Activated gamma-delta T cell treated with anti-CD3 and anti-CD28 coated beads, Interleukin-2, amount 50 U/mL, for 16 hours (primary cell): ENCODE data around the gene KLHL2.

Source experiments
- DNase-seq: peaks from one replicate; pipeline ENCODE4 v3.0.0-alpha.2; 2020; ENCODE audit warnings: low read depth

The KLHL2 gene

DNA sequence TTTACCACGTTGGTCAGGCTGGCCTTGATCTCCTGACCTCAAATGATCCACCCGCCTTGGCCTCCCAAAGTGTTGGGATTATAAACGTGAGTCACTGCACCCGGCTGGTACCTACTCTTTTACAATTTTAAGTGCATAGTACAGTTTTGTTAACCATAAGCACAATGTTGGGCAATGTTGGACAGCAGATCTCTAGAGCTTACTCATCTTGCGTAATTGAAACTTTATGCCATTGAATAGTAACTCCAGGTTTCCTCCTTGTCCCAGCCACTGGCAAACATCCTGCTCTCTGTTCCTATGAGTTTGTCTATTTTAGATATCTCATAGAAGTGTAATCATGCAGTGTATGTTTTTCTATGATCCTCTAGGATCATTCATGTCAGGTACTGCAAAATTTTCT is 162.2 kb downstream of the KLHL2 start:
- no peak for DNase-seq

DNA sequence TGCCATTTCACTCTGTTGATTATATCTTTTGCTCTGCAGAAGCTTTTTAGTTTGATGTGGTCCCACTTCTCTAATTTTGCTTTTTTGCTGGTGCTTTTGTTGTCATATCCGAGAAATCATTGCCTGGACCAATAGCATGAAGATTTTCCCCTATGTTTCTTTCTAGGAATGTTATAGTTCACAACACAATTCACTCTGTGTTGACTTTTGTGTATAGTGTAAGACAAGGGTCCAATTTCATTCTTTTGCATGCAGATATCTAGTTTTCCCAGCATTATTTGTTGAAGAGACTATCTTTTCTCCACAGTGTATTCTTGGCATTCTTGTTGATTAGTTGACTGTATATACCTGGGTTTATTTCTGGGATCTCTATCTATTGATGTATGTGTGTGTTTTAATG is 163.2 kb downstream of the KLHL2 start:
- no peak for DNase-seq
